Measurements from ENCODE around the gene ASTN2.

ASTN2 gene

DNA sequence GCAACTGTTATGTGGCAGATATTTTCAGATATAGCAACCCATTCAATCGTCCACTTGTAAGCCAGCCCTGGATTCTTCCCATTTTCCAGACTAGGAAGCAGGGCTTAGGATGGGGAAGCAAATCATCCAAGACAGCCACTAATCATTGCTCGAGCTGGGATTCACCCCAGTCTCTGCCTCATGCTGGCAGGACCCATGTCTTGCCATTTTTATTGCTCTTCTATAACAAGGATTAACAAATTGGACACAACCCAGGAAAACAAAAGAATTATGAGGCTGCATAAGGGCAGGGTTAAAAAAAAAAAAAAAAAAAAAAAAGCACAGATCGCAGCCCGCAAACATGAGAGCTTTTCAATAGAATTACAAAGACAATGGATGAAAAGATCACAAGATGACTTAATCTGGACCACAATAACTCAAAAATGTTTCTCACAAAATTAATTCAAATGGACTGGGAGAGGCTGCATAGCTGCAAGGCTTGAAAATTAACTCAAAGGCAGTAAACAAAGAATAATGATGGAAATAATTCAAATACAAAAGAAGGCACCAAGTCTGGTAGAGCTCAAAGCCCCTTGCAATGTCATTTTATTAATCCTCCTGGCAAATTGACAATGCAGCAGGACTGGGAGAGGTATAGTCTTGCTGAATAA lies 40.7 kb downstream of the ASTN2 start:
- in situ Hi-C loops (cut with MboI; ENCODE audit: low sequenced_read_pairs): no loop called here

DNA sequence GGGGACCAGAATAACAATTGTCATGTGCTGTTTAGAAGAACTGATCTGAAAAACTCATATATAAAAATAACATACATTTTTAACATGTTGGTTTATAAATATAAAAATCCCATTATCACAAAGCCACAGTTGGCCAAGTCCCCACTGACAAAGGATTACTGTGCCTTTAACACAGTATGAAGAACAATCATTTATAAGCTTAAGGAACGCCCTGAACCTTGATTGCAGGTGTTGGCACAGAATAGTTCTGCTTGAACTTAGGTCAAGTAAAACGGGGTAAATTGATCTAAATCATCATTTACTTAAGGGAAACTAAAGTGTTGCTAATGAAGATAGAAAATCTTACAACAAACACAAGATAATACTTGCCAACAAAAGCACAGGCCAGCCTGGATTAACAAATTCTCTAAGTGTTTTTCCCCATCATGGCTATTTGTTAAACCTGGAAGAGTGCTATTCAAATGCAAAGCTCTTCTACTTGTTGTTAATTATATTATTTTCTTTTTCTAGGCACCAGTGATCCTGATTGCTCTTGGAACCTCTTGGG lies 46.1 kb downstream of the ASTN2 start:
- in situ Hi-C loops (cut with MboI; ENCODE audit: low sequenced_read_pairs): no loop called here

DNA sequence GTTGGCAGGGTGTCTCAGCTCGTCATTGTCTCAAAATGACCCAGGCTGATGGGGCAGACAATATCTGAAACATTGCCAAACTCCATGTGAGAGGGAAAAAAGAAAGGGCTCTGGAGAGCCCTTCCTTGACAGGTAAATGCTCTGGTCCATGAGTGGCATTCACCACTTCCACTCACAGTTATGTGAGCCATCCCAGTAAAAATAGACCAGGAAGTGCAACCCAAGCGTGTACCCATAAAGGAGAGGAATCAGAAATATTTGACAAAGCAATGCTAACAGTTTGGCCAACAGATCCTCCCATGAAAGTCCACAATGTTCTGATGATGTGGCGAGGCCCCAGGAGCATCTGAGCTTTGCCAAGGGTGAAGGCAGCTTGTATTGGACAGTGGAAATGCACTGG lies 49.4 kb downstream of the ASTN2 start:
- in situ Hi-C loops (cut with MboI; ENCODE audit: low sequenced_read_pairs): no loop called here

DNA sequence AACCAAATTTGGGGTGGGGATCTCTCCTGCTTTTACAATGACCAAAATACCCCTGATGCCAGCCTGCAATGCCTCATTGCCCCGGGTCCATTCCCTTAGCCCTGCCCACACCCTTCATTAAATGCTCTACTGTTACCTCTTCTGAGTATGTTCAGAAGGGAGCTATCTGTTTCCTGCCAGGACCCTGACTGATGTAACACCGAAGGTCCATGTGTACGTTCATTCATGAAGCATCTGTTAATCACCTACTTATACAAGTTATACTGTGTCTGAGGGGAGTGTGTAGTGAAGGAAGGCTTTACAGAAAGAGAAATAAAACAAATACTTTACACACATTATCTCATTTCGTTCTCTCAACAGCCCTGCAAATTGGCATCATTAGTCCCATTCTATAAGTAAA lies 51.9 kb downstream of the ASTN2 start:
- in situ Hi-C loops (cut with MboI; ENCODE audit: low sequenced_read_pairs): no loop called here

- in situ Hi-C loops (cut with MboI; ENCODE audit: low sequenced_read_pairs): no loop called here
Observed at GRCh38 chr9:117359910-117360309, 54.9 kb downstream of the ASTN2 start.

- in situ Hi-C loops (cut with MboI; ENCODE audit: low sequenced_read_pairs): no loop called here
Observed at GRCh38 chr9:117355542-117355941, 59.3 kb downstream of the ASTN2 start.

GRCh38 chr9:117354997-117355396 lies 59.9 kb downstream of the ASTN2 start:
- in situ Hi-C loops (cut with MboI; ENCODE audit: low sequenced_read_pairs): no loop called here

DNA sequence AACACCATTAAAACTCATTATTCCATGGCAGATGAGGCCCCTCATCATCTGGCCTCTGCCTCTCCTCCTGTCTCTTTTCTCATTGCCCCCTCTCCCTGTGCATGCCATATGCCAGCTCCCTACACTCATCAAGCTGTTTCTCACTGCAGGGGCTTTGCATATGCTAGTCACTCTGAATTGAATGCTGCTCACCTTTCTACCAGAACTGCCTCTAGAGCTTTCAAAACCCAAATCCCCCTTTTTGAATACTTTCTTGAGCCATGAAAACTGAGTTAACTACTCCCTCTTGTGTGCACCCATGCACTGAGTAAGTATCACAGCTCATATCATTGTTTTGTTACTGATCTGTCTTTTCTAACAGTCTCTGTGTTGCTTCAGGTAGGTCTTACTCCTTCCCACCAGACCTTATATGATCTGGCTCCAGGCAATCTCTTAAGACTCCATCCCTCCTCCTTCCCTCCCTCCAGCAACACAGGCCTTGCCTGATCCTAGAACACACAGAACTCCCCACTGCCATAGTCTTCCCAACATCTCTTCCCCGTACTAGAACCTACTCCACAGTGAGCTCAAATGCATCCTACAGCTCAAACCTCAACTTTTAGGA lies 60.5 kb downstream of the ASTN2 start:
- in situ Hi-C loops (cut with MboI; ENCODE audit: low sequenced_read_pairs): no loop called here

DNA sequence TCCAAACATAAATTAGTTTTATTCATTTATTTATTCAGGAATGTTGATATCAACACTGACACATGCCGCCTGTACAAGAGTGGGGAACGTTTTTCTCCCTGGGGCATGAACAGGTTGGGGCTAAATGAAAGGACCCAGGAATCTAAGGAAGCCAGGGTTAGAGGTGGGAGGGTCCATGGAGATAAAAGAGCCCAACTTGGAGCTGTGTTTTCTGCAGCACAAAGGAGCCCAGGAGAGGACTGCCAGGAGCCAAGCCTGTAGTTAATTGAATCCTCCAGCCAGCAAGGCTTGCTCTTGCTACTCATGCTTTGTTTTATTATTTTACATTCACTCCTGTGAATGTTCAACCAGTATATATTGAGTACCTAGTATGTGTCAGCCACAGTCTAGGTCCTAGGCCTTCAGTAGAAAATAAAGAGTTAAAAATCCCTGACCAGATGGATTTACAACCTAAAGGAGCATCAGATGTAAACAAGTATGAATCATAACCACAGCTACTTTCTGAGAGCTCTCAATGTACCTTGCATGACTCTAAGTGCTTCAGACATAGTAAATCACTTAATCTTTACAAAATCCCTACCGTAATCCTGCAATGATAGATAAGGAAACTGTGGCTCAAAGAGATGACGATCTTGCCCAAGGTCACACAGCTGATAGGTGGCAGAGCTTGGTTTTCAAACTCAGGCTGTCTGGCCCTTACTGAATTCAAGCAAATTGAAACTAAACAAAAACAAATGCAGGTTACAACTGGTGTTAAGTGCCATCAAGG lies 69.8 kb downstream of the ASTN2 start:
- in situ Hi-C loops (cut with MboI; ENCODE audit: low sequenced_read_pairs): no loop called here

- in situ Hi-C loops (cut with MboI; ENCODE audit: low sequenced_read_pairs): no loop called here
Observed at GRCh38 chr9:117343427-117343826, 71.4 kb downstream of the ASTN2 start.

DNA sequence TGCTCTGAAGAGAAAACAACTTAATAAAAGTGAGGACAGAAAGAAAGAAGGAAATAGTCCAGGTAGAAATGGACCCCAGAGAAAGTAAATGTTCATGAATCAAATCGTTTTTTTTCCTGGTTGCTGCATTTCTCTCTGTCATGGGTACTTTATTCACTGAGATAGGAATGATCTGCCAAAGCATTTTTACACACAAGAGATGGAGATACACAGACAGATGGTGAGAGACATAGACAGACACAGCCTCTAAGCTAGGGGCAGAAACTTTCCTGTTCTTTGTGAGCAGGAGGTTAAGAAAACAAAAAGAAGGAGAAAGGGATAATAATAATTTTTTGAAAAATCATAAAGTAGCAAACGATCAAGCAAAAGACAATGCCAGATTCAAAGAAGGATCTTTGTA lies 73.7 kb downstream of the ASTN2 start:
- in situ Hi-C loops (cut with MboI; ENCODE audit: low sequenced_read_pairs): no loop called here

DNA sequence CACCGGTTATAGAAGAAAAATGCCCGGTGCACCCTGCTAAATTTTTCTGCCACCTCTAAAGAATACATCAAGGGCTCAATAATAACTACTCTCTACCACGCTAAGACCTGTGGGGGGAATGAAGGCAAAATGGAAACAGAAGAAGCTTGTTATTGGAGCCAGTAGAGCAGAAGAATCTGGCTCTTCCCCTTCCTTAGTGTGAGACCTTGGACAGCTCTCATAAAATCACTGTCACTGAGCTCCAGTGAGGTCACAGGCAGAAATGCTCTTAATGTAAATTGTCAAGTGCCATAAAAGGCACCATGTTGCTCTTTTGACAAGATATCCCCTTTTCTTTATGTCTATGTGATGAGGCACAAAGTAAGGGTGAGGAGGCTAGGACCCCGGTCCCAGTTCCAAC lies 74.4 kb downstream of the ASTN2 start:
- in situ Hi-C loops (cut with MboI; ENCODE audit: low sequenced_read_pairs): no loop called here

DNA sequence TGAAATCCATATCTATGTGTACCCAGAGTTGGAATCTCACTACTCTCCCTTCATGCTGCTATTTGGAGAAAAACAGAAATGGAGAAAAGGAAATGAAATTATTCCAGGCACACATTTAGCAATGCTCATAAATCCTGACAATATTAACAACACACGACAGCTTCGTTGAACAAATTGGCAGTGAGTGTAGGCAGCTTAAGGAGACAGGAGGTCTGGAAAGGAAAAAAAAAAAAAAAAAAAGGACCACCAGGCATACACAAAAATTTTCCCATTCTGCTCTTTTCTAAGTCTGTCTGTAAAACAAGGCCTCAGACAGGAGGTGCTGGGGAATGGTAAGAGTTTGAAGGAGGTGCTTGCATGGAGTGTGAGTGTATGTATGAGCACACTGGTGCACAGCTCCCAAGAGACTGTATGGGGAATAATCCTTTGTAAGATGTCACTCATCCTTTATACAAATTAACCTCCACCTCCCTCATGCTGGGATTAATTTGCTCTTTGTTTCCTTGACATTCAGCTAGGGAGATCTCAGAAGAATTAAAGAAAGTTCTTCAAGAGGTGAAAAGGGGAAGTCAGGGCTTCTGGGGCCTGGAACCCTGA lies 78.9 kb downstream of the ASTN2 start:
- in situ Hi-C loops (cut with MboI; ENCODE audit: low sequenced_read_pairs): no loop called here

- in situ Hi-C loops (cut with MboI; ENCODE audit: low sequenced_read_pairs): no loop called here
Observed at GRCh38 chr9:117334101-117334500, 80.8 kb downstream of the ASTN2 start.

DNA sequence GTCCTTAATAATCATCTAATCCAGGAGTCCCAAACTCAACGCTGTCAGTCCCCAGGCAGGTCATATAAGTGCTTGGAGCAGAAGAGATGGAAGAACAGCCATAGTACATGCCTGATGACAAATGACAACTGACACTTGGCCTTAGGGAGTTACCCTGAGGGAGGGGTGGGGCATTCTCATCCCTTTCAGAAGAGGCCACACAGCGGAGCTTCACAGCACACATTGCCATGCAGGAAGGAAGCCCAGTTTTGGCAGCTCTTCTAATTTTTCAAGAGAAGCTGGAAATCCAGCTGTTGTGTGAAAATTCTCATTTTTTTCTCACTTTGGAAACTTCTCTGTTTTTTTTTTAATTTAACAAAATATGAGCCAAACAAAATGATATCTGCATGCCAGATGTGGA lies 89.0 kb downstream of the ASTN2 start:
- in situ Hi-C loops (cut with MboI; ENCODE audit: low sequenced_read_pairs): no loop called here

- in situ Hi-C loops (cut with MboI; ENCODE audit: low sequenced_read_pairs): no loop called here
Observed at GRCh38 chr9:117325110-117325731, 89.6 kb downstream of the ASTN2 start.

DNA sequence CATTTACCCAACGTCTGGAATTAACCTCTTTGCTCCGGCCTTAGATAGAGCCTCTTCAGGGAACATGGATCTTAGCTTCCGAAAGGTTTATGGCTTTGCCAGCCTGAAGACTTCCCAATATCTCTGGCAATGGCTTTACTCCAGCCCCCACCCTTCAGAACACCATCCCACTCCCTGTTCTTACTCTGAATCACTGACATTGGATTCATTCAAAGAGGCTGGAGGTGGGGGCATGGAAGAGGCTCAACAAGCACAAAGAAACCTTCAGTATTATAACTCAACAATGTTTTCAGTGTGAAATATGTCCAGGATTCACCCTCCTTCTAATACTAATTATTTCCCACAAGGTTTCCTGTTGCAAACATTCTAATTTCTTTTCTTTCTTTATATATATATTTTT lies 91.5 kb downstream of the ASTN2 start:
- in situ Hi-C loops (cut with MboI; ENCODE audit: low sequenced_read_pairs): no loop called here

DNA sequence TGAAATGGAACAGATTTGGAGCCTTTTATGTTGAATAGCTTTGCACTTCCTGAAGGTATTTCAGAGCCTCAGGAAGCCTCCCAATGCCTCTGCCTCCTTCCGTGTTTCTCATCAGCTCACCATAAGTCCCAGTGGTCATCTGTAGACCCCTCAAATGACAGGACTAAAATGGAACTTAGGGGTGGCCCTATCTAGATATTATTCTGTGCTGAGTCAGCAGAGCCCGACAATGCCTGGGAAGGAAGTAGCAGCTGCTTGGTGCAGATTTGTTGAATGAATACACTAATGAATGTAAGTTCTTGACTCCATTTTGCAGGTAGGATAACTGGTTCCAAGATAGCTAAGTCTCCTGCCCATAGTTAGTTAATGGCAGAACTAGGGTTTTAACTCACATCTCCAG lies 97.7 kb downstream of the ASTN2 start:
- in situ Hi-C loops (cut with MboI; ENCODE audit: low sequenced_read_pairs): no loop called here

GRCh38 chr9:117315236-117315635 lies 99.6 kb downstream of the ASTN2 start:
- in situ Hi-C loops (cut with MboI; ENCODE audit: low sequenced_read_pairs): no loop called here

GRCh38 chr9:117313989-117314388 lies 100.9 kb downstream of the ASTN2 start:
- in situ Hi-C loops (cut with MboI; ENCODE audit: low sequenced_read_pairs): no loop called here

DNA sequence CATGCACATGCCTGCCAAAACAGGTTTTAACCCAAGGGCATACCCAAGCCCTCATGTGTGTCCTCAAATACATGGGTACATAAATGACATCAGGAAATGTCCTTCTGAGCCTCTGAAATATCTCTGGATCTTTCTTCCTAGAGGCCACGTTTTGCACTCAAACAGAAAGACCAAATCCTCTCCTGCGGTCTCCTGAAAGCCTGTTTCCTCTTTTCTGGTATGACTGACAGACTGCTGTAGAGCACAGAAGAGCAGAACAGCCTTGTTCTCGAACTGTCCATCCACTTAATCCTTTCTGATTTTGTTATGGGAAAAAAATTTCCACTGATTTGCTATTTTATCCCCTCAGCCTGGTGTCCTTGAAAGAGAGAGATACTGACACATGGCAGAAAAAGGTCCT lies 107.2 kb downstream of the ASTN2 start:
- in situ Hi-C loops (cut with MboI; ENCODE audit: low sequenced_read_pairs): no loop called here
